GM12873 (cell line): Measurements from ENCODE around the gene SEMA3C.

Experiments used
- TF ChIP-seq, protein P1 (sequence below): IDR thresholded peaks from 2 replicates; pipeline ENCODE4 v1.5.1; 2012; ENCODE audit warnings: low read depth, mild to moderate bottlenecking, moderate library complexity, low read length, control low read depth; ENCODE audit not compliant: insufficient read depth; ENCODE audit errors: missing control alignments

The SEMA3C gene

GRCh38 chr7:80764132-80764531 is 154.7 kb downstream of the SEMA3C start:
- TF ChIP-seq, protein P1, sequence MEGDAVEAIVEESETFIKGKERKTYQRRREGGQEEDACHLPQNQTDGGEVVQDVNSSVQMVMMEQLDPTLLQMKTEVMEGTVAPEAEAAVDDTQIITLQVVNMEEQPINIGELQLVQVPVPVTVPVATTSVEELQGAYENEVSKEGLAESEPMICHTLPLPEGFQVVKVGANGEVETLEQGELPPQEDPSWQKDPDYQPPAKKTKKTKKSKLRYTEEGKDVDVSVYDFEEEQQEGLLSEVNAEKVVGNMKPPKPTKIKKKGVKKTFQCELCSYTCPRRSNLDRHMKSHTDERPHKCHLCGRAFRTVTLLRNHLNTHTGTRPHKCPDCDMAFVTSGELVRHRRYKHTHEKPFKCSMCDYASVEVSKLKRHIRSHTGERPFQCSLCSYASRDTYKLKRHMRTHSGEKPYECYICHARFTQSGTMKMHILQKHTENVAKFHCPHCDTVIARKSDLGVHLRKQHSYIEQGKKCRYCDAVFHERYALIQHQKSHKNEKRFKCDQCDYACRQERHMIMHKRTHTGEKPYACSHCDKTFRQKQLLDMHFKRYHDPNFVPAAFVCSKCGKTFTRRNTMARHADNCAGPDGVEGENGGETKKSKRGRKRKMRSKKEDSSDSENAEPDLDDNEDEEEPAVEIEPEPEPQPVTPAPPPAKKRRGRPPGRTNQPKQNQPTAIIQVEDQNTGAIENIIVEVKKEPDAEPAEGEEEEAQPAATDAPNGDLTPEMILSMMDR, result no peak

GRCh38 chr7:80763704-80764103 is 155.1 kb downstream of the SEMA3C start:
- TF ChIP-seq, protein P1, result no peak

DNA sequence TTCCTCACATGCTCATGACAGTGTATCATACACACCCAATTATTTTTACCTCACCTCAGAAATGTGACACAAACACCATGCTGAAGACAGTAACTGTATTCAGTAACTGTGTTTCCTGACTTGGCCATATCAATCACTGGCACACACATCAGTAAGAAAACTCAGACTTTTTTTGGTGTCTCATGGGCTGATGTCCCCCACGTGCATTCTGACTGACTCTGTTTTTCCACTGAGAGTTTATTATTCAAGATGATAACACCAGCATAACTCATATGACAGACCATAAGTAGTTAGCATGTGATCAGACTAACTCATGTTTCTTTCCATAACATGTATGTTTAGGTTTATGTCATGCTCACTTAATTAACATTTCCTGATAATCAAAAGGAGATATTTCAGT is 155.6 kb downstream of the SEMA3C start:
- TF ChIP-seq, protein P1, result no peak

DNA sequence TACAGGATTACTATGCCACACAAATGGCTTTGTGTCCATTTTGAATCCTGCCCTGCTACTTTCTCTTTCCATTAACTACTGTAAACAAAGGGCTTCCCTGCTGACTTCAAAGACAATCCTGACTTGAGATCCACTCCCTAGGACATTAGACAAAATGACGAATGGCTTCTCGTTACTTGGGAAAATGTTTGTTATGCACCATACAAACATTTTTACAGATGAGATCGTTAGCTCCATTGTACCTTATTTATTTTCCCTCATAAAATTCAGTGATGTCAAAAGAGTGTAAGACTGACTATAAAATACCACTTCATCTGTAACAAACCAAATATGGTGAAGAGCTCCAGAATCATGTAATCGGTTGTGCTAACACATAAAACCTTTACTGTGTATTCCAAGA is 158.6 kb downstream of the SEMA3C start:
- TF ChIP-seq, protein P1, result no peak

DNA sequence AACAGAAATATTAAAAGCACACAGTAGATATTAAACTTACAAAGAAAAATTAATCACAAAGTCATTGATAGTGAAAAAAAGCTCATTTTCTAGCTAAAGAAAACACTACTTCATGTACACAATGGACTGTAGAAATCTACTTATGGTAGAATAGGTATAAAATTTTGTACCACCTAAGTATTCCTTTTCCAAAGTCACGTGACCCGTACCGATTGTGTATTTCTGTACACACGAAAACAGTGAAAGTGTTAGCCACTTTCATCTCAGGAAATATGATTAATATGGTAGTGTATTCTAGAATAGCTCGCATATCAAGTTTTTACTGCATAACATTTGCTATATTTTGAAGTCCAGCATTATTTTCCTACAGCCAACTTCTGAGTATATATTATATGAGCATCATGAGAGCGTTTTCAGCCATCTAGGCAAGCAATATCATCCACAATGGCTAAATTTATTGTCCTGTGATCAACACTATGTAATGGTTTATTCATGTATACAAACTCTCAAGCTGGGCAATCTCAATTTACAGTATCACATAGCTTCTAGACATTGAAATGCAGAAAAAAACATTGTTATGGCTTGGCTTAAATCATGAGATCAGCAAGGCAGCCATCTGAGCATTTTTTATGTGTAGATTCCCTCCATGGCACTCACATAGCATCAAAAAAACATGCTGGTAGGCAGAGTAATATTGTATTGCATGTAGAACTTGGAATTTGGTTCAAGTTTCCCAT is 165.7 kb downstream of the SEMA3C start:
- TF ChIP-seq, protein P1, result no peak

DNA sequence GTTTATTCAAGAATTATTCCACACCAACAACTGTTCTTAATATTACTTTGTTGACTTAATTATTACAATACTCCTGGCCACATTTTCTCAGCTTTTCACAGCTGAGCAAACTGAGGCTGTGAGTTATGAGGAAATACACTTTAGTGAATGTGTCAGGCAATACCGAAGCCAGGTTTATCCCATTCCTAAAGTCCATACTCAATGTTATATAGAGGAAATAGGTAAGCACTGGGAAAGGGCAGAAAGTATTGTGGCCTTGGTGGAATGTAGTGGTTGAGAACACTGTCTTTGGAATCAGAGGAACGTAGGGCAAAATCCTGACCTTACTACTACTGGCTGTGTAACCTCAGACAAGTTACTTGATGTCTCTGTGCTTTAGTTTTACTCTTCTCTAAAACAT is 169.6 kb downstream of the SEMA3C start:
- TF ChIP-seq, protein P1, result no peak

DNA sequence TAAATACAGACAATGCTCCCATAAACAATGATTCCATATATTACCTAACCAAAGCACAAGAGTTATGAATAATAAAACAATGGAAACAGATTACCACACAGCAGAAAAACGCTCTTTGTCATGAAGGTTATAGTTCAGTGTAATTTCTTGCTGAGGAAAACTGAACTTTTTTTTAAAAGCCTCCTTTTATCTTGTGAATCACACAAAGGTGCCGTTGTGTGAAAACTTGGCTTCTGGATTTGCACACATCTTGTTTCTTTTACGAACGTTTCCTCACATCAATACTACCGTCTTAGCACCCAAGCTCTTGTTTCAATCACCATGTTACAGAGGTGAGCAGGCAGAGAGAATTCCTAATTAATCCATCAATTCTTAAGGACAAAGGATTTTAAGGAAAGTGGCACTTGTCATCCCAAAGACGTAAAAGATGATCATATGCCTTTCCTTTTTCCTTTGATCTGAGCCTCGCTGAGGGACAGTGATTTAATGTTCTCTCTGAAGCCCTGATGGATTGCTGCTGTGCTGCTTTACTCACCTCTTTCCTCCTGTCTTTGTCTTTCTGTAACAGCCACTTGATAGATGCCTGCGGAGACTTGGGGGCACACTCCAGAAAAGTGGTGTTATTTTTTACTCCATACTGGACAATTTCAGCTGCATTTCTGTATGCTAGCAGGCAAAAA is 170.3 kb downstream of the SEMA3C start:
- TF ChIP-seq, protein P1, result no peak
